ENCODE results near the gene EWSR1. TPM values are rescaled to one million over a fixed set of nuclear protein-coding genes. Genes with fewer than 3 reads are reported as not detected.
"Not testable (repeated sequence)": the region's sequence is repeated elsewhere in the genome, so short reads cannot be mapped to it uniquely, and the experiment has no call there.

The EWSR1 gene
- total and polyA plus RNA-seq, 2 of the 4 experiments (the other 2 are of a cell fraction), result 243 to 518 TPM

DNA sequence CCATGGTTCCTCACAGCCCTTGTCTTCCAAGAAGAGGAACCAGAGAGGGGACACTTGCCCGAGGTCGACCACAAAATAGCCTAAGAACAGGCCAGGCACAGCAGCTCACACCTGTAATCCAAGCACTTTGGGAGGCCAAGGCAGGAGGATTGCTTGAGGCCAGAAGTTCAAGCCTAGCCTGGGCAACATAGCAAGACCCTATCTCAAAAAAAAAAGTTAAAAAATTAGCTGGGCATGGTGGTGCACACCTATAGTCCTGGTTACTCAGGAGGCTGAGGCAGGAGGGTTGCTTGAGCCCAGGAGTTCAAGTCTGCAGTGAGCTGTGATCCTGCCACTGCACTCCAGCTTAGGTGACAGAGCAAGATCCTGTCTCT is 48.7 kb upstream of the EWSR1 start:
- H3K4ac ChIP-seq (ENCODE audit: low read depth, low read length); H3K36me3 ChIP-seq (ENCODE audit: control insufficient read depth, insufficient read depth, low read length); H3K9ac ChIP-seq (ENCODE audit: low read depth, low read length); H3K23ac ChIP-seq (ENCODE audit: low read depth, low read length); H2AFZ ChIP-seq (replicated peaks; ENCODE audit: low read length, poor library complexity); H2AK9ac ChIP-seq (replicated peaks; ENCODE audit: low read depth, low read length, poor library complexity); H4K20me1 ChIP-seq (ENCODE audit: insufficient read depth, low read length); H3K18ac ChIP-seq (ENCODE audit: low read depth, low read length); H3K4me2 ChIP-seq (ENCODE audit: low read depth, low read length); H2BK120ac ChIP-seq (ENCODE audit: low read depth, low read length); H3K56ac ChIP-seq (ENCODE audit: extremely low read depth, insufficient read depth, low read length); BruUV-seq (replicated peaks); H4K8ac ChIP-seq (ENCODE audit: low read depth in 2 of 2, low read length in 2 of 2); dilution Hi-C loops (cut with HindIII; ENCODE audit: low sequenced_read_pairs, unreplicated experiment); H3K27ac ChIP-seq (ENCODE audit: insufficient read depth, low read length); intact Hi-C loops (cut with micrococcal nuclease); H3K79me1 ChIP-seq (ENCODE audit: low read depth in 1 of 2, low read length in 2 of 2); H2BK5ac ChIP-seq (ENCODE audit: low read depth, low read length, poor library complexity, severe bottlenecking); H2BK20ac ChIP-seq (ENCODE audit: low read depth, low read length); H2BK15ac ChIP-seq (ENCODE audit: low read depth, low read length); H3K4me3 ChIP-seq (ENCODE audit: insufficient read depth, low read depth, low read length); H2AK5ac ChIP-seq (ENCODE audit: low read depth, low read length); POLR2A ChIA-PET (ENCODE audit: unreplicated experiment); DNase-seq; H4K91ac ChIP-seq (ENCODE audit: insufficient read depth, low read depth, low read length); in situ Hi-C loops (cut with MboI; ENCODE audit: low sequenced_read_pairs); H3K9me1 ChIP-seq (ENCODE audit: insufficient read depth, low read length); H4K5ac ChIP-seq (ENCODE audit: low read depth, low read length); H3K9me3 ChIP-seq (ENCODE audit: control insufficient read depth, insufficient read depth, low read length); ATAC-seq (ENCODE audit: low read depth); H3K14ac ChIP-seq (replicated peaks; ENCODE audit: low read depth, low read length): not testable (repeated sequence)
- CTCF ChIA-PET, result interaction anchor here (0.6 kb wide), 2 partner anchors 26 to 277 kb away, joined by 3 read pairs; no protein-coding TSS in a partner anchor
- Histone ChIP-seq H3K4me1 (ENCODE audit: control insufficient read depth, insufficient read depth, low read length) (peaks cover 11% of the 10 kb centered on the region), H3K27me3 (ENCODE audit: control insufficient read depth, insufficient read depth, low read length) (peaks cover 12% of the 10 kb centered on the region)
- WGBS, 2 experiments (ENCODE audit: extremely low coverage in 2 of 2, insufficient read length in 1 of 2), result 60% methylated on average over 2 of the region's 2 CpGs; no CpG with 5 or more reads in 1 of the 2 experiments

All from IMR-90 (cell line).